ENCODE data around the gene PAWR. TPM values are rescaled to one million over a fixed set of nuclear protein-coding genes. Genes with fewer than 3 reads are reported as not detected.
"Not testable (repeated sequence)": the region's sequence is repeated elsewhere in the genome, so short reads cannot be mapped to it uniquely, and the experiment has no call there.

PAWR gene
- total and polyA plus RNA-seq, 9 donors, result 26.4 to 125 (median 72.8) TPM

DNA sequence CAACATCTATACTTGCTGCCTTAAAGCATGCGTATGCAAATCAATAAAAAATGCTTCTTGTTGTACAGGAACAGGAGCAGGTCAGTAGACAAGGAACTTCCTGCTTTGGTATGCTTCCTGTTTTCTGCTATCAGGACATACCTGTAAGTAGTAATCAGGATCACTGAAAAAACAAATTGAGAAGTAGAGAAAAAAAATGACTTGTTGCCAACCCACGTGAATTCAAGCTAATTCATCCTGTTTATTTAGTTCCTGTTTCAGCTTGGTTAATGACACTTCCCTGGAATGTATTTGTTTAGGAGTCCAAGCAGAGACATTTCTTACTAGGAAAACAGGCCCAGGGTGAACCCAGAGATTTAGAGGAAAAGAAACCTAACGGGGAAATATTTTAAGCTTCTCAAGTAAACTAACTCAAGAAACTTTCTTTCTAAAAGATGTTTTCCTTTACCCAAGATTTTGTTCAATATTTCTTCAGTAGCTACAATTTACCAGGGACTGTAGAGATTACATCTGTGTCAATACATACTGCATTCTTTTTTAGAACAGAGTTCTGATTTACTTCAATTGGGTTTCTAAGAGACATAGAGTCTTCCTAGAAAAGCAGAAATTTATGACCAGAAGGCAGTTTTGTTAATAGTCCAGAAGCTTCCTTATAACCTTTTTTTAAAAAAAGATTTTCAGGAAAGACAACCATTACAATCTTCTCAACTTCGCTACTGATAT is 124.2 kb downstream of the PAWR start:
- Histone ChIP-seq H3K27me3 (no peaks in the 10 kb centered on the region), H3K36me3 (no peaks in the 10 kb centered on the region), H3K4me3 (no peak overlapping the region), H3K9me3 (no peaks in the 10 kb centered on the region), H3K4me1 (ENCODE audit: insufficient read depth) (no peaks in the 10 kb centered on the region), H3K27ac (no peak overlapping the region)
- TF ChIP-seq POLR2A (IDR thresholded peaks at IDR 0.05), result no peak
- TF ChIP-seq, protein P1, sequence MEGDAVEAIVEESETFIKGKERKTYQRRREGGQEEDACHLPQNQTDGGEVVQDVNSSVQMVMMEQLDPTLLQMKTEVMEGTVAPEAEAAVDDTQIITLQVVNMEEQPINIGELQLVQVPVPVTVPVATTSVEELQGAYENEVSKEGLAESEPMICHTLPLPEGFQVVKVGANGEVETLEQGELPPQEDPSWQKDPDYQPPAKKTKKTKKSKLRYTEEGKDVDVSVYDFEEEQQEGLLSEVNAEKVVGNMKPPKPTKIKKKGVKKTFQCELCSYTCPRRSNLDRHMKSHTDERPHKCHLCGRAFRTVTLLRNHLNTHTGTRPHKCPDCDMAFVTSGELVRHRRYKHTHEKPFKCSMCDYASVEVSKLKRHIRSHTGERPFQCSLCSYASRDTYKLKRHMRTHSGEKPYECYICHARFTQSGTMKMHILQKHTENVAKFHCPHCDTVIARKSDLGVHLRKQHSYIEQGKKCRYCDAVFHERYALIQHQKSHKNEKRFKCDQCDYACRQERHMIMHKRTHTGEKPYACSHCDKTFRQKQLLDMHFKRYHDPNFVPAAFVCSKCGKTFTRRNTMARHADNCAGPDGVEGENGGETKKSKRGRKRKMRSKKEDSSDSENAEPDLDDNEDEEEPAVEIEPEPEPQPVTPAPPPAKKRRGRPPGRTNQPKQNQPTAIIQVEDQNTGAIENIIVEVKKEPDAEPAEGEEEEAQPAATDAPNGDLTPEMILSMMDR (IDR thresholded peaks at IDR 0.05), result no peak
- no peak for TF ChIP-seq EP300 (IDR thresholded peaks at IDR 0.05)
- WGBS, 3 donors, result 66 to 74% (median 68%) methylated on average over 4 of the region's 4 CpGs
- intact Hi-C loops (cut with DNase I), result no loop called here
- DNase-seq, result no peak

GRCh38 chr12:79564727-79565350 is 125.9 kb downstream of the PAWR start:
- DNase-seq; H3K27me3 ChIP-seq; H3K4me1 ChIP-seq (ENCODE audit: insufficient read depth); H3K27ac ChIP-seq; H3K4me3 ChIP-seq; H3K36me3 ChIP-seq; H3K9me3 ChIP-seq: not testable (repeated sequence)
- intact Hi-C loops (cut with DNase I), result loop anchor here in 1 of 4 donors (5.0 kb wide), 1 partner anchor 122 kb away; no protein-coding TSS in a partner anchor
- WGBS, 3 donors, result 97 to 98% (median 98%) methylated on average over 20 to 29 of the region's 29 CpGs

- H3K36me3 ChIP-seq, result no peaks in the 10 kb centered on the region
- DNase-seq, result no peak
- H3K9me3 ChIP-seq, result no peaks in the 10 kb centered on the region
- H3K4me3 ChIP-seq, result no peak overlapping the region
- WGBS, 3 donors, result 77 to 93% (median 78%) methylated on average over 3 of the region's 3 CpGs
- no peaks in the 10 kb centered on the region for H3K27me3 ChIP-seq
- TF ChIP-seq, protein P1 (IDR thresholded peaks at IDR 0.05), result no peak
- TF ChIP-seq POLR2A (IDR thresholded peaks at IDR 0.05), result no peak
- TF ChIP-seq EP300 (IDR thresholded peaks at IDR 0.05), result no peak
- no peak overlapping the region for H3K27ac ChIP-seq
- intact Hi-C loops (cut with DNase I), result loop anchor here in 1 of 4 donors (5.0 kb wide), 1 partner anchor 124 kb away; no protein-coding TSS in a partner anchor
- peaks cover 6% of the 10 kb centered on the region for H3K4me1 ChIP-seq (ENCODE audit: insufficient read depth)
These were observed 127.6 kb downstream of the PAWR start for GRCh38 chr12:79563021-79563740.

- Histone ChIP-seq H3K27me3 (no peaks in the 10 kb centered on the region), H3K9me3 (no peaks in the 10 kb centered on the region), H3K4me1 (ENCODE audit: insufficient read depth) (peaks cover 9% of the 10 kb centered on the region), H3K36me3 (no peaks in the 10 kb centered on the region), H3K4me3 (no peak overlapping the region), H3K27ac (no peak overlapping the region)
- DNase-seq, result no peak
- intact Hi-C loops (cut with DNase I), result loop anchor here in 1 of 4 donors (5.0 kb wide), 1 partner anchor 126 kb away; no protein-coding TSS in a partner anchor
- 96 to 98% (median 97%) methylated on average over 33 to 35 of the region's 35 CpGs for WGBS, 3 donors
- TF ChIP-seq, protein P1 (IDR thresholded peaks at IDR 0.05), result no peak
- no peak for TF ChIP-seq POLR2A (IDR thresholded peaks at IDR 0.05)
- no peak for TF ChIP-seq EP300 (IDR thresholded peaks at IDR 0.05)
These were observed 129.2 kb downstream of the PAWR start for GRCh38 chr12:79561401-79562132.
